ENCODE results near the gene PYGM.
A peak's percentile ranks its signal among the peaks of the same experiment; 100 is the strongest.

Gene PYGM

GRCh38 chr11:64776425-64776824, 16.7 kb upstream of the PYGM start:
- Histone ChIP-seq H3K9me3 (ENCODE audit: control insufficient read depth, low read length) (no peaks in the 10 kb centered on the region), H3K4me1 (ENCODE audit: control insufficient read depth, insufficient read depth, low read length) (peaks cover 24% of the 10 kb centered on the region), H3K4me3 (ENCODE audit: low read length) (peak overlapping the region; percentile 84), H3K36me3 (ENCODE audit: control insufficient read depth, insufficient read depth, low read length, severe bottlenecking) (peaks cover 53% of the 10 kb centered on the region), H3K9ac (ENCODE audit: low read length) (peak overlapping the region; percentile 81), H3K27me3 (replicated peaks; ENCODE audit: control insufficient read depth, insufficient read depth, low read length) (no peaks in the 10 kb centered on the region)
- DNase-seq (ENCODE audit: low read depth), result no peak

- Histone ChIP-seq H3K27me3 (replicated peaks; ENCODE audit: control insufficient read depth, insufficient read depth, low read length) (no peaks in the 10 kb centered on the region), H3K9me3 (ENCODE audit: control insufficient read depth, low read length) (no peaks in the 10 kb centered on the region), H3K4me1 (ENCODE audit: control insufficient read depth, insufficient read depth, low read length) (peaks cover 18% of the 10 kb centered on the region), H3K9ac (ENCODE audit: low read length) (no peak overlapping the region), H3K4me3 (ENCODE audit: low read length) (no peak overlapping the region), H3K36me3 (ENCODE audit: control insufficient read depth, insufficient read depth, low read length, severe bottlenecking) (peaks cover 76% of the 10 kb centered on the region)
- DNase-seq (ENCODE audit: low read depth), result no peak
Measured at GRCh38 chr11:64774144-64774543, 14.4 kb upstream of the PYGM start.

DNA sequence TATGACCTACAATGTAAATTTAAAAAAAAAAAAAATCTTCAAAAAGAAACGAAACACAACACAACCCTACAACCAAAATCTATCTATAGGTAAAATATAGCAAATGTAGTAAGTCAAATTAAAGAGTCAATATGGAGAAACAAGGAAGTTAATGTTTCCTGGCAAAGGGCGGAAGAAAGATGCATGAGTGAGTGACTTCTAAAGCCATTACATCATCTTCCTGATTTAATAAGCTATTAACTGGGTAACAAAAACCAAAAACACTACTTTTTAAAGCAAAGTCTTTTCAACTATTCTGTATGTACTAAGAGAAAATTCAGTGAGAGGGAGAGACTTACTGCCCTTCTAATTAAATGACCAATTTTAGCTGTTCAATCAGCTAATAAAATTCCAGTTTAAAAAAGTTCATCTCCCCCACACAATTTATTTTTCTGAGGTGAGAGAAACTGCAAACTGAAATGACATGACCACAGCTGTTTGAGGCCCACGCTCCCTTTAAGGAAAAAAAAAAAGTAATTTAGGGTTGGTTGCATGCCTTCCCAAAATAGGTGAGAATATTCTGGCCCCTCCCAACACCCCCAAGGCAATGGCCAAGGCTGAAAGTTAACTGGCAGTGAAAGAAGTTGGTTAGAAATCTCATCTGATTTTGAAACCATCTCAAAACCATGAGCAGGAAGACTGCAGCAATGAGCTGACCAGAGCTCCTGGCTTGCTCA, 12.7 kb upstream of the PYGM start:
- no peak for DNase-seq (ENCODE audit: low read depth)
- no peak overlapping the region for H3K4me3 ChIP-seq (ENCODE audit: low read length)
- peaks cover 92% of the 10 kb centered on the region for H3K36me3 ChIP-seq (ENCODE audit: control insufficient read depth, insufficient read depth, low read length, severe bottlenecking)
- H3K9ac ChIP-seq (ENCODE audit: low read length), result peak overlapping the region; percentile 16
- peaks cover 18% of the 10 kb centered on the region for H3K4me1 ChIP-seq (ENCODE audit: control insufficient read depth, insufficient read depth, low read length)
- no peaks in the 10 kb centered on the region for H3K27me3 ChIP-seq (replicated peaks; ENCODE audit: control insufficient read depth, insufficient read depth, low read length)
- H3K9me3 ChIP-seq (ENCODE audit: control insufficient read depth, low read length), result no peaks in the 10 kb centered on the region

DNA sequence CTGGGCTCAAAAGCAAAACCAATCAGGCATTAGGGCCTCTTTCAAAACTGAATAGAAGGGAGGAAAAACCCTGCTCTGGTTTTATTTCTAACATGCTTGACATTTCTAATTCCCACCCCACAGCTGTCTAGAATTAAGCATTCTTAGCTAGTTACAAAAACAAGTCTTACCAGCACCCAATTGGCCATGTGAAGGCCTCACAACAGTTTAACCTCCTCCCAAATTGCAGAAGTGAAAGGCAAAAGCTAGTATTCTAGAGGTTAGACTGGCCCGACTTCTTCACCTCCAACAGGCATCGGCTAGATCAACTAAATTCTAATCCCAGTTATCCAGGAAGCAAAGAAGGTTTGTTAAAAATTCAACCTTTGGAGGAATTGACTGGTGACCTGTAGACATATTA, 12.1 kb upstream of the PYGM start:
- Histone ChIP-seq H3K36me3 (ENCODE audit: control insufficient read depth, insufficient read depth, low read length, severe bottlenecking) (peaks cover 98% of the 10 kb centered on the region), H3K9me3 (ENCODE audit: control insufficient read depth, low read length) (no peaks in the 10 kb centered on the region), H3K4me3 (ENCODE audit: low read length) (no peak overlapping the region), H3K9ac (ENCODE audit: low read length) (peak overlapping the region; percentile 16), H3K4me1 (ENCODE audit: control insufficient read depth, insufficient read depth, low read length) (peaks cover 15% of the 10 kb centered on the region), H3K27me3 (replicated peaks; ENCODE audit: control insufficient read depth, insufficient read depth, low read length) (no peaks in the 10 kb centered on the region)
- DNase-seq (ENCODE audit: low read depth), result no peak

DNA sequence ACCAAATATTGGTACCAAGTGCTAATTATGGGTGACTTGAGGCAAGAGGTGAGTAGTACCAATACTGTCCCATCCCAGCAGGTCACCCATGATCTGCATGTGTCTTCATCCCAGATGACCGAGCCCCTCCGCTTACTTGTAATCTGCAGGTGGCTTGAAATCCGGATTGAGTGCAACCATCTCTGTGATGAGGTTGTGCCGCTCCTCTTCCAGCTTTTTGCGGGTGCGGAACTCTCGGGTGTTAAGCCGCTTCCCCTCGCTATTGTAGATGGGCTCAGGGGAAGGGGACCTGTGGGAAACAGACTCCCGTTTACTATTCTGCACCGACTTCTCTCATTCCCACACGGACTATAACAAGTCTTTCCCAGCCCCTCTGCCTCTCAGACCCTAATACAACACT, 10.3 kb upstream of the PYGM start:
- H3K9ac ChIP-seq (ENCODE audit: low read length), result peak overlapping the region; percentile 14
- DNase-seq (ENCODE audit: low read depth), result no peak
- no peaks in the 10 kb centered on the region for H3K27me3 ChIP-seq (replicated peaks; ENCODE audit: control insufficient read depth, insufficient read depth, low read length)
- no peaks in the 10 kb centered on the region for H3K9me3 ChIP-seq (ENCODE audit: control insufficient read depth, low read length)
- peaks cover 93% of the 10 kb centered on the region for H3K36me3 ChIP-seq (ENCODE audit: control insufficient read depth, insufficient read depth, low read length, severe bottlenecking)
- no peak overlapping the region for H3K4me3 ChIP-seq (ENCODE audit: low read length)
- peaks cover 5% of the 10 kb centered on the region for H3K4me1 ChIP-seq (ENCODE audit: control insufficient read depth, insufficient read depth, low read length)

DNA sequence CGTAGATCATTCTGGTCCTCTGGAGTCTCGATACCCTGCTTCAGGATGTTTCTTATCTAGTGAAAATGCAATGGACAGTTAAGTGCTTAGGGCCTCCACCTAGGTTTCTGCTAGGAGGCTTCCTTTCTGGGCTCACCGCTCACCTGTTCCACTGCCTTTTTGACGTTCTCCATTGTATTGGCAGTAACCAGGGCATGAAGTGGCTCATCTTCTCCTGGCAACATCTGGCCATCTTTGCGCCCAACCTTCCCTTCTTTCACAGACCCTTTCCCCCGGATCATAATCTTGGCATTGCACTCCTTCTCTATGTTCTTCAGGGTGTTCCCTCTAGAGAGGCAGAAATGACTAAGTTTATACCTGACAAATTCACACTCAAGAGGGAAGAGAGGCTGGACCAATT, 9.5 kb upstream of the PYGM start:
- peaks cover 94% of the 10 kb centered on the region for H3K36me3 ChIP-seq (ENCODE audit: control insufficient read depth, insufficient read depth, low read length, severe bottlenecking)
- no peaks in the 10 kb centered on the region for H3K27me3 ChIP-seq (replicated peaks; ENCODE audit: control insufficient read depth, insufficient read depth, low read length)
- DNase-seq (ENCODE audit: low read depth), result no peak
- peaks cover 5% of the 10 kb centered on the region for H3K4me1 ChIP-seq (ENCODE audit: control insufficient read depth, insufficient read depth, low read length)
- H3K4me3 ChIP-seq (ENCODE audit: low read length), result no peak overlapping the region
- no peaks in the 10 kb centered on the region for H3K9me3 ChIP-seq (ENCODE audit: control insufficient read depth, low read length)
- no peak overlapping the region for H3K9ac ChIP-seq (ENCODE audit: low read length)

- no peak for DNase-seq (ENCODE audit: low read depth)
- H3K36me3 ChIP-seq (ENCODE audit: control insufficient read depth, insufficient read depth, low read length, severe bottlenecking), result peaks cover 94% of the 10 kb centered on the region
- H3K9me3 ChIP-seq (ENCODE audit: control insufficient read depth, low read length), result no peaks in the 10 kb centered on the region
- H3K9ac ChIP-seq (ENCODE audit: low read length), result no peak overlapping the region
- H3K27me3 ChIP-seq (replicated peaks; ENCODE audit: control insufficient read depth, insufficient read depth, low read length), result no peaks in the 10 kb centered on the region
- H3K4me1 ChIP-seq (ENCODE audit: control insufficient read depth, insufficient read depth, low read length), result peaks cover 15% of the 10 kb centered on the region
- H3K4me3 ChIP-seq (ENCODE audit: low read length), result no peak overlapping the region
Measured at GRCh38 chr11:64768300-64768694, 8.5 kb upstream of the PYGM start.

DNA sequence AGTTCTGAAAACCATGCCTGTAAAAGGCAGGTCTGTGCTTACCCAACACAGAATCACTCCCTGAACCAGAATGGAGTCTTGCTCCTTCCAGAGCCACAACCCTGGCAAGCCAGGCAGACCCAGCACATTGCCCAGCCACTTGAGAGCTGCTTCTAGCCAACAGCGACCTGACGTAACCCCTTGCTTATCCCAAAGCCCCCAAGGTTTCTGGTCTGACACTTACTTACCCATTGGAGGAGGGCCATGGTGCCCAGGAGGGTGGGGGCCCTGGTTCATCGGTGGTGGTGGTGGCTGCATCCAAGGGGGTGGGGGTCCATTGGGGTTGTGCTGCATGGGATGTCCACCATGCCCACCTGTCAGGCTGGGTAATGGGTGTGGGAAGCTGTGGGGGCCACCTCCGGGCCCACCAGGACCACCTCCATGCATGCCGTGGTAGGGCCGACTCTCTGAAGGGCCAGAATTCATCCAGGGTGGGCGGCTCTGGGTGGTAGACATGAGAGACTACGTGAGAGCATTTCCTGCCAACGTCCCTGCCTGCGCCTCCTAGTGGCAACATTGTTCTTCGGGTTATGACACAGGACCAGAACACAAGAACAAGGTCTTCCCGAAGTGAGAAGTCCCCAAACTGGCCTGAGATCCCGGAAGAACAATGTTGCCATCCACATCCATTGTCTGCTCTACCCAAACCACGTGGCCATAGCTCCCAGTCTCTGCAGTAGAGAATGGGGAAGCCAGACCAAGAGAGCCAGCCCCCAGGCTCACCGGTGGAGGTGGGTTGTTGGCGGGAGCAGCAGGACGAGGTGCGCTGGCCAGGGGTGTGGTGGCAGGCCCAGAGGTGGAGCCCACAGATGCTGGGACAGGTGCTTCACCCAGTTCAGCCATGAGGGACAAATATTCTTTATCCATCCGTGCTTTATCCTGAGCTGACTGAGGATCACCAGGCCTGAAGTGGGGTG, 7.8 kb upstream of the PYGM start:
- peaks cover 18% of the 10 kb centered on the region for H3K4me1 ChIP-seq (ENCODE audit: control insufficient read depth, insufficient read depth, low read length)
- H3K4me3 ChIP-seq (ENCODE audit: low read length), result no peak overlapping the region
- no peak overlapping the region for H3K9ac ChIP-seq (ENCODE audit: low read length)
- DNase-seq (ENCODE audit: low read depth), result peak; percentile 82
- peaks cover 94% of the 10 kb centered on the region for H3K36me3 ChIP-seq (ENCODE audit: control insufficient read depth, insufficient read depth, low read length, severe bottlenecking)
- H3K9me3 ChIP-seq (ENCODE audit: control insufficient read depth, low read length), result no peaks in the 10 kb centered on the region
- no peaks in the 10 kb centered on the region for H3K27me3 ChIP-seq (replicated peaks; ENCODE audit: control insufficient read depth, insufficient read depth, low read length)

DNA sequence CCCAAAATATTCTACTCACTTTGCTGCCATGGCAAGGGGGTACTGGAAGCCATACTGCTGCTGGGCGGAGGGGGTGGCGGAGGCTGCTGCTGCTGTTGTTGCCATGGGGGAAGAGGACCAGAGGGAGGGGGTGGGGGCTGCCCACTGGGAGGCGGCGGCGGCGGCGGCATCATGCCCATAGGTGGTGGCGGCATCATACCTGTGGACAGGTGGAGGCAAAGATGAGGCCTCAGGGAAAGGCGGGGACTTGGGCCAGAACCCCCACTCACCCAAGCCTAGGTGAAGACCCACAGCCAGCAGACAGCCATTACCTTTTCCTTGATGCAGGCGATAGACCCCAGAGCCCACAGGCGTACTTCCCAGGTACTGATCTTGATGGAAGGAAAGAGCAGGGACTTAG, 7.1 kb upstream of the PYGM start:
- peaks cover 22% of the 10 kb centered on the region for H3K4me1 ChIP-seq (ENCODE audit: control insufficient read depth, insufficient read depth, low read length)
- no peaks in the 10 kb centered on the region for H3K27me3 ChIP-seq (replicated peaks; ENCODE audit: control insufficient read depth, insufficient read depth, low read length)
- H3K4me3 ChIP-seq (ENCODE audit: low read length), result no peak overlapping the region
- no peaks in the 10 kb centered on the region for H3K9me3 ChIP-seq (ENCODE audit: control insufficient read depth, low read length)
- H3K9ac ChIP-seq (ENCODE audit: low read length), result no peak overlapping the region
- peaks cover 87% of the 10 kb centered on the region for H3K36me3 ChIP-seq (ENCODE audit: control insufficient read depth, insufficient read depth, low read length, severe bottlenecking)
- DNase-seq (ENCODE audit: low read depth), result no peak

GRCh38 chr11:64765851-64766665, 6.3 kb upstream of the PYGM start:
- peaks cover 26% of the 10 kb centered on the region for H3K4me1 ChIP-seq (ENCODE audit: control insufficient read depth, insufficient read depth, low read length)
- no peaks in the 10 kb centered on the region for H3K27me3 ChIP-seq (replicated peaks; ENCODE audit: control insufficient read depth, insufficient read depth, low read length)
- no peaks in the 10 kb centered on the region for H3K9me3 ChIP-seq (ENCODE audit: control insufficient read depth, low read length)
- H3K36me3 ChIP-seq (ENCODE audit: control insufficient read depth, insufficient read depth, low read length, severe bottlenecking), result peaks cover 79% of the 10 kb centered on the region
- no peak for DNase-seq (ENCODE audit: low read depth)
- no peak overlapping the region for H3K4me3 ChIP-seq (ENCODE audit: low read length)
- no peak overlapping the region for H3K9ac ChIP-seq (ENCODE audit: low read length)

All from adipocyte (in vitro differentiated cells).